GM19099 (cell line): ENCODE data around the gene PNPLA1.

ENCODE experiments used
- POLR2A ChIP-seq: IDR thresholded peaks from 3 replicates; pipeline ENCODE4 v1.6.1; 2011; ENCODE audit warnings: low read depth; ENCODE audit not compliant: insufficient read length; ENCODE audit errors: extremely low read depth

The PNPLA1 gene

DNA sequence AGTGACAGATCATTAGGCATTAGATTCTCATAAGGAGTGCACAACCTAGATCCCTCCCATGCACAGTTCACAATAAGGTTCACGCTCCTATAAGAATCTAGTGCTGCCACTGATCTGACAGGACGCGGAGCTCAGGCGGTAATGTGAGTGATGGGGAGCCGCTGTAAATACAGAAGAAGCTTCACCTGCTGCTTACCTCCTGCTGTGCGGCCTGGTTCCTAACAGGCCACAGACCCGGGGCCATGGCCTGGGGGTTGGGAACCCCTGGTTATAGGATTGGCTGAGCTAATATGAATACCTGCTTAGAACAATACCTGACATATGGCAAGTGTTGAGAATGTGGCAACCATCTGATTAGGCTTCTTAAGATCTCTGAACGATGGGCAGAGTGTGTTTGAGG lies 2.4 kb downstream of the PNPLA1 start:
- no peak for TF ChIP-seq POLR2A

DNA sequence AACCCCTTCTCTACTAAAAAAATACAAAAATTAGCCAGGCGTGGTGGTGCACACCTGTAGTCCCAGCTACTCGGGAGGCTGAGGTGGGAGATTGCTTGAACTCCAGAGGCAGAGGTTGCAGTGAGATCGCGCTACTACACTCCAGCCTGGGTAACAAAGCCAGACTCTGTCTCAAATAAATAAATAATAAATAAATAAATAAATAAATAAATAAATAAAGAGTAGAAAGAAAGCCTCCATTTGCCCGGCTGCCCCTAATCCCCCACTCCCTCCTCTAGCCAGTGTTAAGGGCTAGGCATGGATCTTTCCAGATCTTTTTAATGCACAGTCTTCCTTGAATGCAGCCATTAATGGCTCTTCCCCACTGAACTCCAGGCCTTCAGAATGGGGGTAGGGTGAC lies 3.2 kb downstream of the PNPLA1 start:
- no peak for TF ChIP-seq POLR2A

DNA sequence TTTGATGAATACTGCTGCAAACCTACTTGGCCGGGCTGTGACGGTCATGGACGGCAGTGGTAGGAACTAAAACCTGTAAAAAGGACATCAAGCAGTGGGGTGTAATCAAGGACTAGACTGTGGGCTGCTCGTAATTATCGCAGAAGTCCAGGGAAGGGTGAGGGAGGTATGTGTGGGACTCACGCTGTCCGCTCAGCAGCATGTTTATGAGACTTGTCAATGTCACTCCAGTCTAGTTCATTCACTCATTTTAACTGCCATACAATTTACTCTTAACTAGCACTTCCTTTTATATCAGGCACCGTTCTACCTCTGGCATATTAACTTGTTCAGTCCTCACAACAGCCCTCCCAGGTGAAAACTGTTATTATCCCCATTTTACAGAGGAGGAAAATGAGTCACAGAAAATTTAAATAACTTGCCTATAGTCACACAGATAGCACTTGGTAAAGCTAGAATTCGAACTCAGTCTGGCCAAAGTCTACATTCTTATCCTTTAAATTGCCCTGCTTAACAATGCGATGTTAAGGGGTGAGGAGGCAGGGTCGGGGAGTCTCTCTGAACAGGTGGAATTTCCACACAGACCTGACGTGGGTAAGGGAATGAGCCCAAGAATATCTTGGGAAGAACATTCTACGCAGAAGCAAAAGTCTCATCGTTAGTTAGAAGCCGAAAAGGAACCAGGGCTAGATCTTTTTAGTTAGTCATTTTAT lies 4.1 kb downstream of the PNPLA1 start:
- no peak for TF ChIP-seq POLR2A

DNA sequence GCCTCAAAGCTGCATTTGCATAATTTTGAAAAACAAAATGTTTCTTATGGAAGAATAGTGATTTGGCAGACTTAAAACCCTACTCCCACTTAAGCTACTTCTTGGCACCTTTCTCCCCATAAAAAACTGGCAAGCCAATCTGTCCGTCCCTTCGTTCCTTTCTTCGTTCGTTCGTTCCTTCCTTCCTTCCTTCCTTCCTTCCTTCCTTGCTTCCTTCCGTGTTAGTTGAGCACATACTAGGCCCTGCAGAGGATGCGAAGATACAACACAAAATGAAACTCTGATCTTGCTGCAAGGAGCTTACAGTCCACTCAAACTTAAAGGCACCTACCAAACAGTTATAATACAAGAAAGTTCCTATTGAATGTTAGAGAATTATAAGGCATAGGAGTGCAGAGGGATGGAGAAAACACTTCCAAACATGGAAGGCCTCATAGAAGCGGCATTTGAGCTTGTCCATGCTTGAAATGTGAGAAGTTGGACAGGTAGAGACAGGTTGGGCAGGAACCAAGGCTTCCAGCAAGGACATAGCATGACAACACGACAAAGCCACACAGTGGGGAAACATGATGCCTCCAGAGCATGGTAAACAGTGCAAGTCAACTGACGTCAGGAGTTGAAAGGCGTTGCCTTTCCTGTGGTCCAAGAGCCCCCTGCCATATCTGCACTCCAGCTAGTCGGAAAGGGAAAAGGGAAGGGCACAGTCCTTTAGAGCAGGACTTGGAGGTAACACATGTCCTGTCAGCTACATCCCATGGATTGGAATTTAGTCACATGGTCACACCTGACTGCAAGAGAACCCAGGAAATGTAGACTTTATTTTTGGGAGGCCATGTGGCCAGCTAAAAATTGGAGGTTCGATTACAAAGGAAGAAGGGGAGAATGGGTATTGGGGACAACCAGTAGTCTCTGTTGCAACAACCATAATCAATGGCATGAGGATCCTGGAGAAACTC lies 7.0 kb downstream of the PNPLA1 start:
- no peak for TF ChIP-seq POLR2A

DNA sequence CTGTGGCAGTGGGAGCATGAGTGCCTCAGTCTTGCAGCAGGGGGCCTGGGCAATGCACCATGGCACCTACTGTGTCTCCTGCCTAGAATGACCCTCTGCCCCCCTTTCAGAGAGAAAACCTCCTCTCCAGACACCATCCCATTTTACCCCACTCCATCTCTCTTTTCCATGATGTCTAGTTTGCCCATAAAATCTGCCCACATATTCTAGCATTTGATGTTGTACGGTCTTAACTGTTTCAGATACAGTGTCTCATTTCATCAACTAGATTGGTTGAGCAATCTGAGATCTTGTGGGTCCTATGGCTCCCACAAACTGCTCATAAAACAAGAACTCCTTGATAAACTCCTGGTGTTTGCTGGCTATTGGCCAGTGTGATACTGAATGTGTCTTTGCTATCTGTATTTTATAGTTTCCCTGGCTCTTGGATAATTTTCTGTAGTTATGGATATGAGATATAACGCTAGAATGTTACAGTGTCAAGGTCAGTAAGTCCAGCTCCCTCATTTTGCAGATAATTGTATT lies 8.1 kb downstream of the PNPLA1 start:
- TF ChIP-seq POLR2A, result no peak

DNA sequence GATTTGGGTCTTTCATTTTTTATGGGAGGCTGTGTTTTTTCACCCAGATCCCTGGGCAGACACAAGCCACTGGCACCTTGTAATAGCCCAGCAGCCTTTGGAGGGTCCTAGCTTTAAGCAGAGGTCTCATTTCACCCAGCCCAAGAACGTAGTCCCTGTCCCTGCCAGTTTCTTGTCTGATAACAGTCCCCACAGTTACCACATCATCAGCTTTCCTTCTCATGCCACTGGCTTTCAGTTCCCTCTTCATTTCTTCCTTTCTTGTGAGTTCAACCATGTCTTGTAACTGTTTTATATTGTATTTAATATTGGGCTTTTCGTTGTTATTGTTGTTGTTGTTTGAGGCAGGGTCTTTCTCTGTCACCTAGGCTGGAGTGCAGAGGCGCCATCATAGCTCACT lies 10.6 kb downstream of the PNPLA1 start:
- TF ChIP-seq POLR2A, result no peak

DNA sequence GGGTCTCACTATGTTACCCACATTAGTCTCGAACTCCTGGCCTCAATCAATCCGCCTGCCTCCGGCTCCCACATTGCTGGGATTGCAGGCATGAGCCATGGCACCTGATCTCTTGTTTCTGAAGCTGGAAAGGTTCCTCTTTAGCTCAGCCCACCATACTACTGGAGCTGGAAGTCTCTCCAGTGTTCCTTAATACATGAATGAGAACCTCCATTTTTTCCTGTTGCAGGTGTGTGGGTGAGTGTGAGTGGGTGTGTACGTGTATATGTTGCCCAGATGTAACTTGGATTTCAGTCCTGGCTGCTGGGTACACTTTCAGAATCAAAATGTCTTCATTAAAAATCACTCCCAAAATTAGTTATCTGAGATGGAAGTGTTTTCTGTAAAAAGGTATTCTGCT lies 11.1 kb downstream of the PNPLA1 start:
- TF ChIP-seq POLR2A, result no peak

DNA sequence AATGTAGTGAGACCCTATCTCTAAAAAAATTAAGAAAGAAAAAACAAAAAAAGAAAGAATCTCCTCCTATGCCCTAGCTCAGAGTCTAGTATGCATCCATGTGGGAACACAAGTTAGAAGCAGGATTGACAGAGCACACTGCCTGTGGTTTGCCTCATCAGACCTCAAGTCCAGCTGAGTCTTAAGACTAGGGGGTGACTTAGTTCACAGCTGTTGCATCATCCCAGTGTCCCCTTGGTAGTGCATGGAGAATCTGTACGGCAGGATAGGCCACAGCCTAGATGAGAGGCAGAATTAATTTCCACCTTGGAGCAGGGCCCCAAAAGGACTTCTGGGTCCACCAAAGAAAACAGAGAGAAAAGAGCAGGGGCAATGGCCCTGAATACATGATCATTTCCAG lies 13.7 kb downstream of the PNPLA1 start:
- TF ChIP-seq POLR2A, result no peak

DNA sequence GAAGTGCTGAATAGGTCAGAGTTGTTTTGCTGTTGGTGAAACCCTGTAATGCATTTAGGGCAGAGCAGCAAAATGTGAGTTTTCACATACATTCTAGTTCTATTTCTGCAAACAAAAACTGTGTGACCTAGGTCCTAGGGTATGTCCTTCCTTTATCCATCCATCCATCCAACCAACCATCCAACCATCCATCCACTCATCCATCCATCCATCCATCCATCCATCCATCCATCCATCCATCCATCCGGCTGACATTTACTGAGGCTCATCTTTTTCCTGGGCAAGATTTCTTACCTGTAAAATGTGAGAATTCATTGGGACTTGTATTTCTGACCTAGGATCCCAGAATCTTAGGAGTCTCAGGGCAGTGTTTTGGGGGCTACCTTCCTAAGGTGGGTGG lies 14.5 kb downstream of the PNPLA1 start:
- TF ChIP-seq POLR2A, result no peak

DNA sequence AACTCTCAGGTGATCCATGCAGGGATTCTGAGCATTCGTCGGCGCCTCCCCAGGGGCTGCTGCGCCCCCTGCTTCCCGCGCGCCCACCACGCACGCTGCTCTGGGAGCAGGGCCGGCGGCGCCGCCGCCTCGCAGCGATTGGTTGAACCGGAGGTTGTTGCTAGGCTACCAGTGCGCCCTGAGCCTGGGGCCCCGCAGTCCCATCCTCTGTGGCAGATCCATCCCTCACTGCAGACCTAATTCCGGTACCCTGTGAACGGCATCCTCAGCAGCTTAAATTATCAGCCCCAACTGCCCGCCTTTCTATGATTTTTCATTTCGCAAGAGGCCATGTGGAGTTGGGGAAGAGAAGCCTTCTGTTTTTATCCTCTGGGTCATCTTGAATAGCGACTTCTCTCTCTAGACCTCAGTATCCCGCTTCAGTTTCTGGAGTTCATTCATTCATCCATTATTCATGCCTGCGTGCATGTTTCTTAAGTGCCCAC lies 15.4 kb downstream of the PNPLA1 start:
- no peak for TF ChIP-seq POLR2A

DNA sequence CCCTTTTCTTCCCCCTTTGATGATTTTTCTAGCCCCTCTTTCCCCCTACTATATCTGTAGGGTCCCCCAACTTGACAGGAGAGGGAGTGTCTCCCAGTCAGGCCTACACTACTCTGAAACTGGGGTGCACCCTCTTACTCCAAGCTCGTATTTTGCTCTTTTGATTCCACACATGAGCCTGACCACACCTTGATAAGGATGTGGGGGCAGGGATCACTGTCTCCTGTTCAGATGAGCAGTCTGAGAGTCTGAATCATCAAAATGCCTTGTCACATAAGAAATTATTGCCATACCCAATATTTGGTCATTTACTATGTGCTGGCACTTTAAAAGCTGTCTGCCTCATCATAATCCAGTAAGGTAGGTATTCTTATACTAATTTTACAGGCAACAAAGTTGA lies 15.9 kb downstream of the PNPLA1 start:
- TF ChIP-seq POLR2A, result no peak

DNA sequence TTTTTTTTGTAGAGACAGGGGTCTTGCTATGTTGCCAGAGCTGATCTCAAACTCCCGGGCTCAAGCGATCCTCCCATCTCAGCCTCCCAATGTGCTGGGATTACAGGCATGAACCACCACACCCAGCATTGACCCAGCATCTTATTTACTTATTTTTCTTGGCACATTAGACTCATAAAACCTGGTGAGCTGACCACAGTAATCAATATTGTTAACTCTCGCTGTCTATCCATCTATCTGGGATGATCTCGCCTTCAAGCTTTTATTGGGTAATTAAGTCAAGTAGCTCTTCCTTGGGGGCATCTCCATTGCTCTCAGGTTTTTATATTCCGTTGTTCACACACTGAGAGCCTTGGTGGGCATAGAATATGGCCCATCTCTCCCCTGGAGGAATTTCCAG lies 17.0 kb downstream of the PNPLA1 start:
- TF ChIP-seq POLR2A, result no peak

DNA sequence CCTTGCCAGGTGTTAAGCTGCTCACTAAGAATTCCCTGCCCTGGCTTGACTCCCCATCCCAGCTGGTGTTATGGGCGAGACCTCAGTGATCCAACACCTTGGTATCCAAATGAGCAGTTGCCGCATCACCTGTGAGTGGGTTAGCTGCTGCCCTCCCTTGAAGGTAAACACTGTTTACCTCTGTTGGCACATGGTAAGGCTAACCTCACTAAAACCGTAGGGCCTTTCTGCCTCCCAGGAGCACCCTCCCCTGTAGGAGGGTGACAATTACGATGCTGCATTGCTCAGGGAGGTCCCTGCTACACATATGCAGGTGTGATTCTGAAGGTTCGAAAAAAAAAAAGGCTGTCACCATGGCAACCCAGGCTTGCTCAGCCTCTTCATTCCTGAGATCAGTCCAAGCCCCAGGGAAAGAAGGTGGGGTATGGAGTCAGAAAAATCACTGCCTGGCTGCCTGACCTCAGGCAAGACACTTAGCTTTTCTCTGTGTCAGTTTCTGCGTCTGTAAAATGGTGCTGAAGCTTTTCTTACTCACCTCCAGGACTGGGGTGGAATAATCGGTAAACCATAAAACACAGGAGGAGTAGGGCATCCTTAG lies 19.5 kb downstream of the PNPLA1 start:
- no peak for TF ChIP-seq POLR2A

DNA sequence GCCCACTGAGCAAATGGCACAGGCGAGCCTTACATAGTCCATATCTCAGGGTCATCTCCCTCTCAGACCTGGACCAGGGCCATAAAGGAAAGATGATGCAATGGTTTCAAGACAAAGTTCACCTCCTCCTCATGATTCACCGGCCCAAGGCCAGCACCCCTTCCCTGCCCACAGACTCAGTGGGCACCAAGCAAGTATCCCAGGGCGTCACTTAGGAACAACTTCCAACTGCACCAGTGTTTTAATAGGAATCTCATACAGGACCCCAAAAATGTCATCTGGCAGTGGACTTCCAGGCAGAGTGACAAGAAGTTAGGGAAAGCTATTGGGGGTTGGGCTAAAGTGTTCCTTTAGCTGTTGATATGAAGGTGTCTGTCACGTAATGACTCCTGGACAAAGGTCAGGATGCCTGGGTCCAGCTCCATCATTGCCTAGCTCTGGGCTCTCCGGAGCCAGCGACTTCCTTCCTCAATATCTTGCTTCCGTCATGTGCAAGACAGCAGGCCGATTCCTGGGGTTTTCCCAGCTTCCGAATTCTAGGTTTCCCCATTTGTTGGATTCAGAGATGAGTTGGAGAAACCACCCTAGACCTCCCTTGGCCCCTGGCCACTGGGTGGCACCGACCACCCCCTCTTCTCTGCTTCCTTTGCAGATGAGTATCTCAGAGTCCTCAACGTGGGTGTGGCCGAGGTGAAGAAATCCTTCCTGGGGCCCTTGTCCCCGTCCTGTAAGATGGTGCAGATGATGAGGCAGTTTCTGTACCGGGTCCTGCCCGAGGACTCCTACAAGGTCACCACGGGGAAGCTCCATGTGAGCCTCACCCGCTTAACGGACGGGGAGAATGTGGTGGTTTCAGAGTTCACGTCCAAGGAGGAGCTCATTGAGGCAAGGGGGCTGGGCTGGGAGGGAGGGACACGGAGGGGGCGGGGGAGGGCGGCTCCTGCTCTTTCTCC lies 21.1 kb downstream of the PNPLA1 start:
- no peak for TF ChIP-seq POLR2A
